SK-N-SH (cell line): ENCODE results near the gene DENND5A. TPM values are rescaled to one million over a fixed set of nuclear protein-coding genes. Genes with fewer than 3 reads are reported as not detected.

Experiments
- CTCF ChIA-PET: fragments of 300-600, 350-600 bp; formaldehyde crosslinking; extraction: SDS; loops from one replicate; lab custom pipeline; 2021; lab: Yijun Ruan, JAX
- POLR2A ChIA-PET: fragments of 350-600 bp; sonication (Branson Sonifier 250); formaldehyde crosslinking; extraction: SDS; loops from one replicate; lab custom pipeline; 2020; ENCODE audit warnings: antibody characterized with exemption, inconsistent platforms; lab: Yijun Ruan, JAX
- DNase-seq: peaks from one replicate; pipeline ENCODE4 v3.0.0; 2012
- H2AFZ ChIP-seq: fragments of 200-600 bp; sonication (generic); 2 replicates; pipeline ENCODE4 v1.8.1; 2016; ENCODE audit warnings: antibody characterized with exemption, mild to moderate bottlenecking, low read depth
- H3F3A ChIP-seq: fragments of 200-600 bp; sonication (generic); replicated peaks from 2 replicates; pipeline ENCODE3; 2016; ENCODE audit warnings: antibody characterized with exemption, mild to moderate bottlenecking; ENCODE audit not compliant: insufficient read depth
- H3K27ac ChIP-seq, 2 experiments: fragments of 200-500 bp in 1 of 2; fragments of 200-600 bp in 1 of 2; sonication (Bioruptor generic) in 1 of 2; sonication (generic), shearing (Covaris generic) in 1 of 2; 2 replicates each; pipeline versions ENCODE4 v1.5.1 to v1.6.1; 2014 to 2016; ENCODE audit warnings: low read depth in 2 of 2, inconsistent platforms in 1 of 2, low read length in 1 of 2, mild to moderate bottlenecking in 1 of 2, mixed read lengths in 1 of 2
- H3K27me3 ChIP-seq: fragments of 200-600 bp; sonication (generic), shearing (Covaris generic); 2 replicates; pipeline ENCODE4 v1.6.1; 2016; ENCODE audit warnings: mixed run types; ENCODE audit not compliant: insufficient read depth
- H3K36me3 ChIP-seq, 2 experiments: fragments of 200-500 bp in 1 of 2; fragments of 200-600 bp in 1 of 2; sonication (Bioruptor generic) in 1 of 2; sonication (generic) in 1 of 2; replicated peaks in 1 of 2; 2 replicates each; pipeline versions ENCODE3 to v1.5.1; 2014 to 2016; ENCODE audit warnings: low read length in 1 of 2, mild to moderate bottlenecking in 1 of 2; ENCODE audit not compliant: insufficient read depth in 2 of 2, control insufficient read depth in 1 of 2
- H3K4me1 ChIP-seq, 2 experiments: fragments of 200-500 bp in 1 of 2; fragments of 200-600 bp in 1 of 2; sonication (Bioruptor generic) in 1 of 2; sonication (generic), shearing (Covaris generic) in 1 of 2; 2 replicates each; pipeline versions ENCODE4 v1.5.1 to v1.6.1; 2014 to 2016; ENCODE audit warnings: low read depth in 1 of 2, low read length in 1 of 2, mixed run types in 1 of 2; ENCODE audit not compliant: insufficient read depth in 2 of 2, control insufficient read depth in 1 of 2
- H3K4me2 ChIP-seq: fragments of 200-600 bp; sonication (generic), shearing (Covaris generic); 2 replicates; pipeline ENCODE4 v1.6.1; 2017; ENCODE audit warnings: mixed run types
- H3K4me3 ChIP-seq, 2 experiments: fragments of 200-500 bp in 1 of 2; fragments of 200-600 bp in 1 of 2; sonication (Bioruptor generic) in 1 of 2; sonication (generic), shearing (Covaris generic) in 1 of 2; 2 replicates each; pipeline versions ENCODE4 v1.5.1 to v1.8.1; 2014 to 2016; ENCODE audit warnings: low read depth in 2 of 2, inconsistent platforms in 1 of 2, low read length in 1 of 2, mild to moderate bottlenecking in 1 of 2, mixed read lengths in 1 of 2, moderate library complexity in 1 of 2
- H3K79me2 ChIP-seq: fragments of 200-600 bp; sonication (generic); 2 replicates; pipeline ENCODE4 v1.8.1; 2017; ENCODE audit warnings: mild to moderate bottlenecking; ENCODE audit not compliant: insufficient read depth
- H3K9ac ChIP-seq: fragments of 200-600 bp; sonication (generic); 2 replicates; pipeline ENCODE4 v1.6.1; 2017; ENCODE audit warnings: mixed run types
- H3K9me2 ChIP-seq: fragments of 200-600 bp; sonication (generic); 2 replicates; pipeline ENCODE4 v1.6.1; 2017; ENCODE audit warnings: mixed run types
- H3K9me3 ChIP-seq: fragments of 200-600 bp; sonication (generic); 2 replicates; pipeline ENCODE4 v1.6.1; 2017; ENCODE audit warnings: mixed run types, mild to moderate bottlenecking, moderate library complexity
- H4K20me1 ChIP-seq: fragments of 200-600 bp; sonication (generic); 2 replicates; pipeline ENCODE4 v1.6.1; 2017; ENCODE audit warnings: mild to moderate bottlenecking, mixed run types; ENCODE audit not compliant: insufficient read depth
- CHD2 ChIP-seq: fragments of 150-350 bp; IDR thresholded peaks from 2 replicates; pipeline ENCODE4 v1.6.1; 2018; ENCODE audit warnings: low read length; ENCODE audit not compliant: partially characterized antibody
- FOXJ3 ChIP-seq: sonication (generic); formaldehyde crosslinking; IDR thresholded peaks from 2 replicates; pipeline ENCODE4 v1.5.1; 2020; ENCODE audit warnings: mild to moderate bottlenecking, missing genetic modification reagents
- FOXM1 ChIP-seq: IDR thresholded peaks from 2 replicates; pipeline ENCODE4 v1.4.0; 2012; ENCODE audit warnings: low read depth, mild to moderate bottlenecking
- GABPA ChIP-seq: IDR thresholded peaks from 2 replicates; pipeline ENCODE4 v1.4.0; 2012; ENCODE audit warnings: low read depth, mild to moderate bottlenecking
- GATA2 ChIP-seq: sonication (generic); formaldehyde crosslinking; IDR thresholded peaks from 2 replicates; pipeline ENCODE4 v1.5.0; 2020; ENCODE audit warnings: mild to moderate bottlenecking, missing genetic modification reagents
- IRF3 ChIP-seq: fragments of 150-350 bp; IDR thresholded peaks from 2 replicates; pipeline ENCODE4 v1.6.1; 2016; ENCODE audit warnings: mild to moderate bottlenecking, low read depth, low read length
- MAX ChIP-seq: IDR thresholded peaks from 2 replicates; pipeline ENCODE4 v1.4.0; 2012; ENCODE audit warnings: low read depth
- PBX3 ChIP-seq: IDR thresholded peaks from 2 replicates; pipeline ENCODE4; 2012
- RCOR1 ChIP-seq: fragments of 150-350 bp; IDR thresholded peaks from 2 replicates; pipeline ENCODE4 v1.6.1; 2017; ENCODE audit warnings: antibody characterized with exemption, low read length
- RXRA ChIP-seq: IDR thresholded peaks from 2 replicates; pipeline ENCODE4 v1.4.0; 2012; ENCODE audit warnings: low read depth, mild to moderate bottlenecking, borderline replicate concordance
- ZBTB33 ChIP-seq: IDR thresholded peaks from 2 replicates; pipeline ENCODE4 v1.4.0; 2012; ENCODE audit warnings: low read depth, borderline replicate concordance
- WGBS: methylation state at CpG from one replicate; pipeline ENCODE4 v1.1.6; 2017; ENCODE audit warnings: low lambda C conversion rate; 5-methylcytosine and 5-hydroxymethylcytosine counted together
- polyA plus RNA-seq, 3 experiments: library from polyadenylated mRNA; depleted of rRNA; stranded (reverse); fragments of >200 nt; gene quantifications; 2 replicates each; pipeline ENCODE4 v1.2.3, GENCODE V29; 2012
- TF ChIP-seq, protein P1 (sequence below): fragments of 150-350 bp; IDR thresholded peaks from 2 replicates; pipeline ENCODE4 v1.6.1; 2017; ENCODE audit warnings: antibody characterized with exemption, low read length, low read depth, borderline replicate concordance
- TF ChIP-seq, protein P2 (sequence below): fragments of 200-600 bp; sonication (generic); IDR thresholded peaks from 2 replicates; pipeline ENCODE4 v1.6.1; 2017; ENCODE audit warnings: antibody characterized with exemption, mild to moderate bottlenecking, moderate library complexity

DENND5A gene
- polyA plus RNA-seq, 1 of the 3 experiments (the other 2 are of a cell fraction): 110 TPM

GRCh38 chr11:9232482-9232881, 32.7 kb downstream of the DENND5A start:
- Histone ChIP-seq H4K20me1 (peaks cover 79% of the 10 kb centered on the region), H3K9ac (no peak overlapping the region), H2AFZ (no peak overlapping the region), H3K79me2 (peaks cover 100% of the 10 kb centered on the region), H3K36me3 (peaks cover 0 to 6% of the 10 kb centered on the region in 2 experiments), H3K9me3 (no peaks in the 10 kb centered on the region), H3K4me3 (no peak overlapping the region), H3K9me2 (no peaks in the 10 kb centered on the region), H3K4me2 (no peak overlapping the region), H3K27ac (no peak overlapping the region), H3K27me3 (no peaks in the 10 kb centered on the region), H3F3A (peaks cover 8% of the 10 kb centered on the region), H3K4me1 (no peaks in the 10 kb centered on the region)
- ChIA-PET CTCF (interaction anchor here (1.7 kb wide), 1 partner anchor 12 kb away, joined by 3 read pairs; no protein-coding TSS in a partner anchor), POLR2A (no interaction called here)
- DNase-seq: no peak
- no peak for TF ChIP-seq MAX
- TF ChIP-seq RCOR1: no peak
- TF ChIP-seq, protein P1, sequence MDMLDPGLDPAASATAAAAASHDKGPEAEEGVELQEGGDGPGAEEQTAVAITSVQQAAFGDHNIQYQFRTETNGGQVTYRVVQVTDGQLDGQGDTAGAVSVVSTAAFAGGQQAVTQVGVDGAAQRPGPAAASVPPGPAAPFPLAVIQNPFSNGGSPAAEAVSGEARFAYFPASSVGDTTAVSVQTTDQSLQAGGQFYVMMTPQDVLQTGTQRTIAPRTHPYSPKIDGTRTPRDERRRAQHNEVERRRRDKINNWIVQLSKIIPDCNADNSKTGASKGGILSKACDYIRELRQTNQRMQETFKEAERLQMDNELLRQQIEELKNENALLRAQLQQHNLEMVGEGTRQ: no peak
- no peak for TF ChIP-seq FOXJ3 (CRISPR knock-in tag)
- 92% methylated on average over 3 of the region's 3 CpGs for WGBS

DNA sequence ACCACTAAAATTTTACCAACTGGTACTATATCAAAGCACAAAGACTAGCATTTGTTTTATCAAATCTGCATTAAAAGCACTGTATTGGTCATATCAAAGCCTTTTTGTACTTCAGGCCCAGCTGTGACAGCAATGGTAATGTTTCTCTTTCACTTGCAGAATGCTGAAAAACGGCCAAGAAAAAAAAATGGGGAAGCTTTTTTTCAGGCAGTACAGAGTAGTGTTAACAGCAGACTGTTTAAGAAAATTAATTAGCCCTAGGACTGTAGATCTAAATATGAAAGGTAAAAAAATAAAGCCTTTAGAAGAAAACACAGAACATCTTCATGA, 33.3 kb downstream of the DENND5A start:
- H3K9ac ChIP-seq: peak overlapping the region; percentile 1; the same call in 1 of the 2 replicates
- peaks cover 8% of the 10 kb centered on the region for H3F3A ChIP-seq
- TF ChIP-seq, protein P2, sequence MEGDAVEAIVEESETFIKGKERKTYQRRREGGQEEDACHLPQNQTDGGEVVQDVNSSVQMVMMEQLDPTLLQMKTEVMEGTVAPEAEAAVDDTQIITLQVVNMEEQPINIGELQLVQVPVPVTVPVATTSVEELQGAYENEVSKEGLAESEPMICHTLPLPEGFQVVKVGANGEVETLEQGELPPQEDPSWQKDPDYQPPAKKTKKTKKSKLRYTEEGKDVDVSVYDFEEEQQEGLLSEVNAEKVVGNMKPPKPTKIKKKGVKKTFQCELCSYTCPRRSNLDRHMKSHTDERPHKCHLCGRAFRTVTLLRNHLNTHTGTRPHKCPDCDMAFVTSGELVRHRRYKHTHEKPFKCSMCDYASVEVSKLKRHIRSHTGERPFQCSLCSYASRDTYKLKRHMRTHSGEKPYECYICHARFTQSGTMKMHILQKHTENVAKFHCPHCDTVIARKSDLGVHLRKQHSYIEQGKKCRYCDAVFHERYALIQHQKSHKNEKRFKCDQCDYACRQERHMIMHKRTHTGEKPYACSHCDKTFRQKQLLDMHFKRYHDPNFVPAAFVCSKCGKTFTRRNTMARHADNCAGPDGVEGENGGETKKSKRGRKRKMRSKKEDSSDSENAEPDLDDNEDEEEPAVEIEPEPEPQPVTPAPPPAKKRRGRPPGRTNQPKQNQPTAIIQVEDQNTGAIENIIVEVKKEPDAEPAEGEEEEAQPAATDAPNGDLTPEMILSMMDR: no peak
- TF ChIP-seq GATA2 (CRISPR knock-in tag): no peak
- TF ChIP-seq PBX3: no peak
- no peak for TF ChIP-seq GABPA
- no peak for TF ChIP-seq IRF3
- no peak for TF ChIP-seq ZBTB33
- no peak for TF ChIP-seq FOXJ3 (CRISPR knock-in tag)
- no peak for TF ChIP-seq RXRA
- no peak for TF ChIP-seq RCOR1
- TF ChIP-seq FOXM1: no peak
- no peak for TF ChIP-seq CHD2
- no peak for TF ChIP-seq MAX
- TF ChIP-seq, protein P1: no peak
- no peaks in the 10 kb centered on the region for H3K9me3 ChIP-seq
- POLR2A ChIA-PET: no interaction called here
- H3K79me2 ChIP-seq: peaks cover 100% of the 10 kb centered on the region
- no peak overlapping the region for H2AFZ ChIP-seq
- peaks cover 76% of the 10 kb centered on the region for H4K20me1 ChIP-seq
- WGBS: 19% methylated on average over 1 of the region's 1 CpG
- H3K4me2 ChIP-seq: no peak overlapping the region; the same call in 1 of the 2 replicates
- peak overlapping the region in 1 of 2 experiments; percentile 30; a peak in 1 of 4 replicates for H3K4me3 ChIP-seq
- no peaks in the 10 kb centered on the region for H3K4me1 ChIP-seq
- H3K9me2 ChIP-seq: no peaks in the 10 kb centered on the region
- H3K27ac ChIP-seq: peak overlapping the region in 1 of 2 experiments; percentile 23; a peak in 1 of 4 replicates
- CTCF ChIA-PET: interaction anchor here (1.7 kb wide), 1 partner anchor 13 kb away, joined by 3 read pairs; no protein-coding TSS in a partner anchor
- H3K27me3 ChIP-seq: no peaks in the 10 kb centered on the region
- peaks cover 0 to 6% of the 10 kb centered on the region in 2 experiments for H3K36me3 ChIP-seq
- DNase-seq: no peak
